CD4-positive, alpha-beta T cell treated with Interleukin-4 for 1 hour (primary cell): Measurements from ENCODE around the gene C11orf21.
A peak's percentile ranks its signal among the peaks of the same experiment; 100 is the strongest.

Experiments
- DNase-seq, 2 donors: peaks; one replicate each; pipeline ENCODE4 v3.0.0-alpha.2; 2020 to 2022

The C11orf21 gene

DNA sequence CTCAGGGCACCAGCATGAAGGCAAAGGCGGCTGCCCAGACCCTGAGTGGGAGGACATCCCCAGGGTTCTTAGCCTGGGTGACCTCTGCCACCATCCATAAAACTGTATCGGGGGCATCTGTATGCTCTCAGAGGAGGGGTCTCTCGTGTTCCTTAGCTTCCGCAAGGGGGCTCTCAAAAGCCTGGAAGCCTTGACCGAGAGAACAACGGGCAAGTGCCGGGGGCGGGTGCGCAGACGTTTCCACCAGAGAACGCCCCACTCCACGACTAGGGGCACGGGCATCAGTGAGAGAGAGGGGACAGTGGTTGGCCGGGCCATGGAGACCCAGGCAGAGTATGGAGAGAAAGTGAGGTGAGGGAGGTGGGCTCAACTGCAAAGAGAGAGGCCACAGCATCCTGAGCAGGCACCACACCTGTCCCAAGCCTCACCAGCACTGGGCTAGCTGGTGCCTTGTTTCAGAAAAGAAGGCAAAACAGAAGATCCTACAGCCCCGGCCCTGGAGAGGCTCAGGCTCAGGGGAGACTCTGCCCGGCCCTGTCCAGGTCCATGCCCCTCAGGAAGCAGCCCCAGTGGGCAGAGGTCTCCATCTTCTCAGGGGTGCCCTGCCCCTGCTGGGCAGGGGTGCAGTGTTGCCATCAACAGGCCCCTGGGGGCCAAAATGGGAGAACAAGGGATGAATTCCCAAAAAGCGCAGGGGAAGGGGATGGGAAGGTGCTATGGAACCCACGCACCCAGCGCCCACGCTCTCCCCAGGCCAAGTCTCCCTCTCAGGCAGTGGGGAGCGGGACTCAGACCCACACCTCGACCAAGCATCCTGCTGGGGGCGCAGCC is 6.0 kb upstream of the C11orf21 start:
- DNase-seq, result no peak

- DNase-seq, result no peak
Measured at GRCh38 chr11:2306877-2307500, 5.3 kb upstream of the C11orf21 start.

DNA sequence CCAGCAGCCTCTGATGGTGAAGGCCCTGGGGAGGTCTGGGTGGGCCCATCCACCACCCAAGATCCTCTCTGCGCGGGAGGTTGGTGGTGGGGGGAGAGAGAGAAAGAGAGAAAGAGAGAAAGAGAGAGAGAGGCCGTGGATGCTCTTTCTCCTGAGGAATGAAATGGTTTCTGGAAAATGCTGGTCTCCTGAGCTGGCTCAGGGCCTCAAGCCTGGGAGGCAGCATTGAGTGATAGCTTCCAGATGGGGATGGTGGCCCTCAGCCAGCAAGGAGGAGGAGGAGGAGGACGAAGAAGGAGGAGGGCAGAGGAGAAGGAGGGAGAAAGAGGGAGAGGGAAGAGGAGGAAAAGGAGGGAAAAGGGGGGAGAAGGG is 4.7 kb upstream of the C11orf21 start:
- DNase-seq, result no peak

DNA sequence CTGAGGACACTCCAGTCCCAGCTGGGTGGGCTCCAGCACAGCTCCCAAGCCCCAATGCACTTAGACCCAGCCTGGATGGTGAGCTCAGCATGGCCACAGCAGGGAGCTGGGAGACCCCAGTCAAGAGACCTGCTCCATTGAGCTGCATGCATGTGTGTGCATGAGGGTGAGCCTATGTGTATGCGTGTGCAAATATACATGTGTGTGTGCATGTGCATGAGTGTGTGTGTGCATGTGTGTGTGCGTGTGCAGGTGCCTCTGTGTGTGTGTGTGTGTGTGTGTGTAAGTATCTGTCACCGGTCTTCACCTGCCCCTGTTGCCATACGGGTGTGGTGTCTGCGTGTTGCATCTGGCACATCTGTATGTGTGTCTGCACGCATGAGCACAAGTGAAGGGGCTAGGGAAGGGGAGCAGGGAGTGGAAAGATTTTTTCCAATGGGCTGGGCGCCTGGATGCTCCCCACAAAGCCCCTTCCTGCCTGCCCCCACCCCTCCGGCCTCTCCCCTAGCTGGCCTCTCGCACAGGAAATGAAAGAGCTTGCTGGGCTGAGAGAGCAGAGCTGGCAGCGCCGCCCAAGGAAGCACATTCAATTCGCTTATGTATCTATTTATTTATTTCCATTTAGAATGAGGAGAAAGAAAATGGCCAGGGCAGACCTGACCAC is 4.2 kb upstream of the C11orf21 start:
- DNase-seq, result peak in 1 of 2 donors; percentile 26

DNA sequence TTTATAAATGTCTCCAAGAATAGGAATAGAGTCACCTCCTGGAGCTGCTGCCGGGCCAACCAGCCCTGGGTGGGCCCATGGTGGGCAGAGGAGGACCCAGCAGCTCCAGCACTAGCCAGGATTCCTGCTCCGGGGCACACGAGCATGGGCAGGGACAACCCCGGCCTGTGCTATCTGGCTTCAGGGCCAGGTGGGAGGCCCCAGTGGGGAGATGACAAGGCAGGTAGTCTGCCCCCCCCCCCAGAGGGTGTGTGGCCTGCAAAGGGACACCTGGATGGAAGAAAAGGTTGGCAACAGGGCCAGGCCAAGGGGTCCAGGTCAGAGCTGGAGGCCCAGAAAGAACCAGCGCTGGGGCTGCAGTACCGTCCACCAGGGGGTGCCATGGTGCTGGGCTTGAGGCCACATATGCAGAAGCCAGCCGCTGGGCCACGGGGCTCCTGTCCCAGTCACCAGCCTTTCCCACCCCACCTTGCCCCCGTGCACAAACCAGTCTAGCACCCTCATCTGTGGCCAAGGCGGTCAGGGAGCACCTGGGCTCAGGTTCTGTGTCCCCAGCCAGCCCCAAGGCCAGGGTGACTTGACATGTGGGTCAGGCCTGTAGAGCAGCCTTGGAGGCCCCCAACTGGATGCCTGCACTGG is 3.5 kb upstream of the C11orf21 start:
- peak; percentile 81 to 83 for DNase-seq

DNA sequence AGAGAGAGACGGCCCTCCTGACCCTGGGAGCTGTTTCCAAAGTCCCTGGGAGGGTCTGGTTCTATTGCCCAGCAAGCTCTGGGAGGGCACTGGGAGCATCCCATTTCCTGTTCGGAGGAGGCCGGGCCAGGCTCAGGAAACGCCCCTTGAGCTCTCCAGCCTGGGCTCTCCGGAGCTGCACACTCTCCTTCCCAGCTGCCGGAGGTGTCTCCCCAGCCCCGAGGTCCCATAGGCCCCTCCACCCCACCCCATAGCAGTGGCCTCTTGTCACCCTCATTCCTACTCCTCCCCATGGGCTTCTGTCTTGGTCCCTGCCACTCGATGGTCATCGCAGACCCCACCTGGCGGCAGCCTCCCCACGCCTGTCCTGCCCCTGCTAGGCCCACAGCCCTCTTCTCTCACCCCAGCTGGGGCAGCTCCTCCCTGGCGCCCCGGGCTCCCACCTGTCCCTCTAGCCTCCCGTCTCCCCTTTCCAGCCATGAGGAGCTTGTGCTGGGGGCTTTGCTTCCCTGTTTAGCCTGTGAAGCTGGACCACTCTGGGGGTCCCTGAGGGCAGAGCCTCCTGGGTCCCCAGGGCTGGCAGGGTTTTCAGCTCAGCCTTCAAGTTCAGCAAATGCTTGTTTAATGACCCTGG is 2.9 kb upstream of the C11orf21 start:
- no peak for DNase-seq

GRCh38 chr11:2303627-2304505 is 2.1 kb upstream of the C11orf21 start:
- no peak for DNase-seq

DNA sequence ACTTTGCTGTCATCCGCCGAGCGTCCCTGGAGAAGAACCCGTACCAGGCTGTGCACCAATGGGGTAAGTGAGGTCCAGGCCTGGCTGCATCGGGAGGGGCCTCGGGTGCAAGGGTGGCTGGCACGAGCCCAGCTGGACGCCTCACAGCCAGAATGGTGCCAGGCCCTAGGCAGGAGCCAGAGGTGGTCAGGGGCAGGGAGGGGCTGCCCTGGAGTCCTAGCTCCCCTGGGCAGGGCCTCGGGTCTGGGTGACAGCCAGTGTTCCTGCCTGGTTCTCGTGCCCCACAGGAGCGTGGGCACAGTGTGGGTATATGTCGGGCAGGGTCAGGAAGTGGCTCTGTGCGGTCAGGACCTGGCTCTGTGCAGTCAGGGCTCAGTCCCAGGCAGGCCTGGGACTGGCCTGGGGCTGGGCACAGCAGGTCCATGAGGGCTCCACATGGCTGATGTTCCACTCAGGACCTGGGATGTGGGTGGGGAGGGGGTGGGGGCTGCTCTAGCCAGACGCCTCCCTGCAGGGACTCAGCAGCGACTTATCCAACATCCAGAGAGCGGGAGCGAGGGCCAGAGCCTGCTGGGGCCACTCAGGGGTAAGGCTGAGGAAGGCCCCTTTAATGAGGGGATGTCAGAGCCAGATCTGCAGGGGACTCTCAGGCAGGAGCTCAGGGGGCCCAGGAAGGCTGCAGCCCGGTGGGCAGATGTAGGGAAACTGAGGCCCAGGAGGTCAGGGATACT is 1.3 kb upstream of the C11orf21 start:
- no peak for DNase-seq

GRCh38 chr11:2302306-2302895 is 683 bp upstream of the C11orf21 start:
- DNase-seq, result peak in 1 of 2 donors; percentile 25

GRCh38 chr11:2300936-2301630 is 635 bp downstream of the C11orf21 start:
- no peak for DNase-seq

DNA sequence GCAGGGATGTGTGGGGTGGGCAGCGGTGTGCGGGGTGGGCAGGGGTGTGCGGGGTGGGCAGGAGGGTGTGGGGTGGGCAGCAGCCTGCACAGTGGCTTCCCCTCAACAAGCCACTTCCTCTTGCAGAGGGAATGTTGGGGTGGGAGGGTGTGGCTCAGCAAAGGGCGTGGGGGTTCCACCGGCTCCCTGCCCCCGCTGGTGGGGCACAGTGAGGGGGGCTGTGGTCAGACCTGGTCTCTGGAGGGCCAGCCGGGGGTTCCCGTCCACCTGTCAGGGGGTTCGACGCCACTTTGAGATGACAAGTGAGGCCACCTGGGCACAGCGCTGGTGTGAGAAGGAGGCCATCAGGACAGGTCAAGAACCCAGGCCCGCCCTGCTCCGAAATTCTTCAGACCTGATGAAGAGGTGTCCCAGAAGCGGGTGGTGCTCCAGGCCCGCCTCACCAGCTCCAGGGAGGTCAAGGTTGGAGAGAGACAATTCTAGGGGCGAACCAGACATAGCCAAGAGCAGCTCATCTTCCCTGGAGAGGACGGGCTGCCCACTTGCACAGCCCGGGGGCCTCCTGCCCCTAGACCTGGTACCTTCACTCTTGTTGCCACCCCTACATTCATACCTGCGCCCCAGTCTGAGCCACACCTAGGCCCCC is 1.3 kb downstream of the C11orf21 start:
- peak; percentile 27 to 46 for DNase-seq

DNA sequence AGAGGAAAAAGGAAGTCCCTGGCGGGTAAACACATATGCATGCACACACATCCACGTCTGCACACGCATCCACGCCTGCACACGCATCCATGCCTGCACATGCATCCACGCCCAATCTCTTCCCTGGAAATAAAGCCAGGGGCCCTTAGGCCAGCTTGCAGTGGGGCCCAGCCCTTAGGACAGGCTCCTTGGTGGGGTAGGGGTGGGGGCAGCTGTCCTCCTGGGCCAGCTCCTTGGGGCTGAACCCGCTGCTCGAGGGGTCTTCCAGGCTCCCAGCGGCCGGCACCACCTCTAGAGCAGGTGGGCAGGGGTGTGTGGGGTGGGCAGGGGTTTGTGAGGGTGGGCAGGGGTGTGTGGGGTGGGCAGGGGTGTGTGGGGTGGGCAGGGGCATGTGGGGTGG is 1.9 kb downstream of the C11orf21 start:
- DNase-seq, result no peak

DNA sequence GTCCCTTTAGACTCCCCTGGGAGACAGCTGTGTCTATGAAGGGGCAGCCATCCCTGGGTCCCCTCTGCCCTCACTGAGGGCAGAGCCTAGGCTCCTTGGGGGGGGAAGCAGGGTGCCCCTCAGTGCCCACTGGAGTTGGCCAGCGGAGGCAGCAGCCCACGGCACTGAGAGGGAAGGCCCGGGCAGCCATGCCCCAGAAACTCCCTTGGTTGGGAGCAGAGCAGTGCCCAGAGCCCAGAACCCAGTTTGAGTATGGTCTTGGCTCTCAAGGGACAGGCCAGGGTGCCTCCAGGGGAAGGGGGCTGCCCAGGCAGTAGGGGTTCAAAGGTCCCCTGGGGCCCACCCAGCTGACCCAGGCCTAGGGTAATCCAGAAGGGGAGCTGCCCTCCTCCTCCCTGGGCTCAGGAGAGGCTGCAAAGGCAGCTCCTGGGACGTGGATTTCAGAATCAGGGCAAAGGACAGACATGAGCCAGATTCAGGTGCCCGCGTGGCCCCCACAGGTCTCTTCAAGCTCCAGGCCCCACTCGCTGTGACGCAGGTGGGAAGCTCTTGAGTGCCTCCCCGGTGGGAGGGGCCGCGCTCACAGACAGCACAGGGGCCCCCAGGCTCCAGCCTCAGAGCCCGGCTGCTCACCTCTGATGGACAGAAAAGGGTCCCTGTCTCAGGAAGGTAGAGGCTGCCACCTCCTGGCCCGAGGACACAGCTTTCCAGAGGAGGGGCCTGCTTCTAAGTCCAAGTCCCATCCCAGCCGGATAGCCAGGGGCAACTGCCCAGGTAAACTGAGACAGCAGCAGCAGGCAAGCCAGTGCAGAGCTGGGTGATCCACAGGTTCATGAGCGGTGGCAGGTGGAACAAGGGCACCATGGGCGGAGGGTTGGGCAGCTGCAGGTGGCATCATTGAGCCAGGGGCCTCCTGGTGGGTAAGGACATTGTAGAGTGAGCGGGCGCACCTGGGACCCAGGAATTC is 2.6 kb downstream of the C11orf21 start:
- DNase-seq, result peak in 1 of 2 donors; percentile 24

DNA sequence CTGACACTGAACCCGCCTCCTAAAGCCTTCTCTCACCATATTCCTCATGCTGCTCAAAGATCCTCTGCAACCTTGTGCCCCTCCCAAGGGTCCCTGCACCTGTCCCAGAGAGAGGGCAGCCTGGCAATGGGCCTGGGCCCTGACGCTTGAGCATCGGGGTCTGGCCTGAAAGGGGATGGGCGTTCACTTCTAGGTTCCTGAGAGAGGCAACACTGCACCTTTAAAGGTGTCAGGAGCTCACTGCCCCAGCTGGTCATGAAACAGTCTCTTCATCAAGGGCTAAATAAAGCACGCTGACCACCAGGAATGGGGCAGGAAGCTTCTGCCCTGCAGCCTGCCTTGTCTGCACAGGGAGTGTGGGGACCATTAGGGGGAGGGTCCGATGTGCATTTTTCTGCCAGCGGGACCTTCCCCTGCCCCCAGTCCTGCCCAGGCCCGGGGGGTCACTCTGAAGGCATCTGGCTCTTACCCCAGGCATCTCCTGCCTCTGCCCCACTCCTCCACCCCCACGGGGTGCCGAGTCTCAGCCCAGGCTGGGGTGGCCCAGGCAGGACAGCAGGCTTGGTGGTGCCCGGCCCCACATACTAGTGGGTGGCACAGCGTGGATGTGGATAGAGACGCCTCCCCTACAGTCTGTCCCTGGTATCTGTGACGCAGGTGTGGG is 3.5 kb downstream of the C11orf21 start:
- no peak for DNase-seq

- no peak for DNase-seq
Measured at GRCh38 chr11:2297623-2298030, 4.1 kb downstream of the C11orf21 start.

DNA sequence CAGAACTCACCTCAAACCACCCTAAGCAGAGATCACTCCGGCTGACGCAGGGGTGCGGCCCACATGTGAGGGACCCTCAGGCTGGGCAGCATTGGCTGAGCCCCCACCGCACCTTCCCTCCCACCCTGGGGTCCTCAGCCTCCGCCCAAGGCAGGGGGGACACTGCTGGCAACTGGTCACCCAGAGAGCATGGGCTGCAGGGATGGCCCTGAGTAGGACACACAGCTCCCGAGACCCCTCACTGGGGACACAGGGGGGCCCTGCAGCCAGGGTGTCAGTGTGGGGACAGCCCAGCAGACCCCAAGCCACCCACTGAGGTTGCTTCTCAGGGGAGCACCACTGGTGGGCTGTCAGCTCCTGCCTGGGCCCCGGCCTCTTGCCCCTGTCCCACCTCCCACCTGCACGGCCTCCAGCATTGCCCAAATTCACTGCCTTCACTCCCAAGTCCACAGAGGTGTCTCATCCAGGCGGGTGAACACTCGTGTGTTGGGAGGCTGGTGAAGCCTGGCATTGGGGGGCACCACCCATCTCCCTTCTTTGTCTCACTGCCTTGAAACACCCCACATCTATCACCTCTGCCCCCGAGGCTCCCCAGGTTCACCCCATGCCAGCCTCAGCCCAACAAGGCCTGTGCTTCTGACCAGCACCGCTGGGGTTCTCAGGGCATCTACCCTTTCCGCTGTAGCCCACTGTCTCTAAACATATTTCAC is 4.7 kb downstream of the C11orf21 start:
- DNase-seq, result no peak
